Neural progenitor cell (in vitro differentiated cells): ENCODE results near the gene APOD. TPM values are rescaled to one million over a fixed set of nuclear protein-coding genes. Genes with fewer than 3 reads are reported as not detected.

ENCODE experiments used
- DNase-seq: peaks from one replicate; pipeline ENCODE4 v3.0.0-alpha.2; 2016; ENCODE audit warnings: low spot score
- H2AFZ ChIP-seq: fragments of 200-600 bp; sonication (generic); replicated peaks from 2 replicates; pipeline ENCODE4 v1.6.1; 2016; ENCODE audit warnings: antibody characterized with exemption
- H3F3A ChIP-seq: fragments of 200-600 bp; sonication (generic); 2 replicates; pipeline ENCODE4 v1.6.1; 2016; ENCODE audit warnings: antibody characterized with exemption, low read depth
- H3K27ac ChIP-seq: fragments of 200-600 bp; sonication (generic); 2 replicates; pipeline ENCODE4 v1.5.1; 2016; ENCODE audit warnings: mild to moderate bottlenecking
- H3K27me3 ChIP-seq: fragments of 200-600 bp; sonication (generic); 2 replicates; pipeline ENCODE4 v1.6.1; 2016; ENCODE audit warnings: mild to moderate bottlenecking, moderate library complexity
- H3K36me3 ChIP-seq: fragments of 200-600 bp; sonication (generic); 2 replicates; pipeline ENCODE4 v1.5.1; 2016
- H3K4me1 ChIP-seq: fragments of 200-600 bp; sonication (generic); 2 replicates; pipeline ENCODE4 v1.6.1; 2016; ENCODE audit warnings: mixed run types
- H3K4me2 ChIP-seq: fragments of 200-600 bp; sonication (generic); 2 replicates; pipeline ENCODE4 v1.6.1; 2016
- H3K4me3 ChIP-seq: fragments of 200-600 bp; sonication (generic); 2 replicates; pipeline ENCODE4 v1.5.1; 2016
- H3K79me2 ChIP-seq: fragments of 200-600 bp; sonication (generic); 2 replicates; pipeline ENCODE4 v1.6.1; 2016; ENCODE audit warnings: low read depth
- H3K9ac ChIP-seq: fragments of 200-600 bp; sonication (generic); 2 replicates; pipeline ENCODE4 v1.6.1; 2016
- H3K9me3 ChIP-seq: fragments of 200-600 bp; sonication (generic); 2 replicates; pipeline ENCODE4 v1.5.1; 2016; ENCODE audit warnings: low read depth
- H4K20me1 ChIP-seq: fragments of 200-600 bp; sonication (generic); 2 replicates; pipeline ENCODE4 v1.6.1; 2016; ENCODE audit warnings: low read depth
- H3K27ac Mint-ChIP-seq: 3 replicates; pipeline ENCODE4 v1.8.0; 2021; ENCODE audit warnings: mixed read lengths
- H3K27me3 Mint-ChIP-seq: 2 replicates; pipeline ENCODE4 v1.8.0; 2022; ENCODE audit warnings: low read depth, mild to moderate bottlenecking, inconsistent platforms, moderate library complexity, mixed read lengths; ENCODE audit not compliant: insufficient read depth
- H3K36me3 Mint-ChIP-seq: 3 replicates; pipeline ENCODE4 v1.8.0; 2021; ENCODE audit warnings: mixed read lengths
- H3K4me1 Mint-ChIP-seq: 3 replicates; pipeline ENCODE4 v1.8.0; 2021; ENCODE audit warnings: mixed read lengths
- H3K4me3 Mint-ChIP-seq: 3 replicates; pipeline ENCODE4 v1.8.0; 2021; ENCODE audit warnings: mild to moderate bottlenecking, moderate library complexity, mixed read lengths
- H3K9me3 Mint-ChIP-seq: 3 replicates; pipeline ENCODE4 v1.8.0; 2020; ENCODE audit warnings: mixed read lengths
- CTCF ChIP-seq: fragments of 200-600 bp; sonication (generic); IDR thresholded peaks from 2 replicates; pipeline ENCODE4 v1.5.1; 2017; ENCODE audit warnings: antibody characterized with exemption, mild to moderate bottlenecking
- EZH2 ChIP-seq: fragments of 200-600 bp; sonication (generic); IDR thresholded peaks from 2 replicates; pipeline ENCODE4 v1.6.1; 2017; ENCODE audit warnings: antibody characterized with exemption, mild to moderate bottlenecking, moderate library complexity
- EZH2phosphoT487 ChIP-seq: fragments of 200-600 bp; sonication (generic); IDR thresholded peaks from 2 replicates; pipeline ENCODE4 v1.6.1; 2017; ENCODE audit warnings: antibody characterized with exemption
- total RNA-seq: library from RNA; depleted of rRNA; stranded (reverse); fragments of >200 nt; gene quantifications from 2 replicates; pipeline ENCODE4 v1.2.3, GENCODE V29; 2015; ENCODE audit warnings: low replicate concordance

The APOD gene
- total RNA-seq, 1 donor from 2014 or later = not detected

- no peak for DNase-seq
- no peak overlapping the region for H3K4me3 Mint-ChIP-seq
Observed at GRCh38 chr3:195577645-195578177, 6.0 kb downstream of the APOD start.

DNA sequence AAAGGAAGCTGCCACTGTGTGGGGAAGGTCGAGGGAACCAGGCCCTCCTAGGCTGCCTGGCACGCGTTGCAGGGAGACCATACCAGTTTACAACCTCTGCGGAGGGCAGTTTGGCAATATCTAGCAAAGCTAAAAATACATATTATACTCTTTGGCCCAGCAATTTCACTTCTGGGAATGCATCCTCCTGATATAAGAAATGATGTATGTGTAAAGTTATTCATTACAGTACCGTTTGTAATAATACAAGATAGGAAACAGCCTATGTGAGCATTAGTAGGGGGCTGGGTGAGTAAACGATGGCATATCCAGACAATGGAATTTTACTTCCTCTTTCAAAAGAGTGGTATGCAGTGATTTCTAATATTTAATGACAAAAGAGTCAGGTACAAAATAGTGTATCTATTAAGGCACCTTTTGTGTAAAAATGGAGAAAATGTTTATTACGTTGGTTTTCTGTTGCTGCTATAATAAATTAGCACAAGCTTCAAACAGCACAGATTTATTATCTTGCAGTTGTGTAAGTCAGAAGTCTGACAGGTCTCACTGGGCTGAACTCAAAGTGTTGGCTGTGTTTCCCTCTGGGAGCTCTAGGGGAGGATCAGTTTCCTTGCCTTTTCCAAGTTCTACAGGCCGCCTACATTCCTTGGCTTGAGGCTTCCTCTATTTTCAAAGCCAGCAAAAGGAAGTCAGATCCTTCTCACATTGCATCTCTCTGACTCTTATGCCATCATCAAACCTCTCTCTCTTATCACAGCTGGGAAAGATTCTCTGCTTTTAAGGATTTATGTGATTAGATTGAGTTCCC is 9.0 kb downstream of the APOD start:
- Histone ChIP-seq H2AFZ (no peak overlapping the region), H4K20me1 (no peaks in the 10 kb centered on the region), H3F3A (no peaks in the 10 kb centered on the region), H3K27me3 (no peaks in the 10 kb centered on the region), H3K4me2 (no peak overlapping the region), H3K79me2 (no peaks in the 10 kb centered on the region), H3K36me3 (no peaks in the 10 kb centered on the region), H3K9ac (no peak overlapping the region), H3K4me3 (no peak overlapping the region), H3K9me3 (no peaks in the 10 kb centered on the region), H3K27ac (no peak overlapping the region), H3K4me1 (no peaks in the 10 kb centered on the region)
- no peaks in the 10 kb centered on the region for H3K36me3 Mint-ChIP-seq
- H3K4me3 Mint-ChIP-seq = no peak overlapping the region
- H3K4me1 Mint-ChIP-seq = no peaks in the 10 kb centered on the region
- peaks cover 3% of the 10 kb centered on the region for H3K9me3 Mint-ChIP-seq
- H3K27me3 Mint-ChIP-seq = no peaks in the 10 kb centered on the region
- no peak for DNase-seq
- TF ChIP-seq EZH2phosphoT487 (no peak), EZH2 (no peak), CTCF (no peak)
- H3K27ac Mint-ChIP-seq = no peak overlapping the region

More at GRCh38 chr3:195577645-195578177, 6.0 kb downstream of the APOD start:
- Mint-ChIP-seq H3K36me3 (no peaks in the 10 kb centered on the region), H3K9me3 (peaks cover 3% of the 10 kb centered on the region), H3K27me3 (peaks cover 8% of the 10 kb centered on the region), H3K4me1 (peaks cover 5% of the 10 kb centered on the region), H3K27ac (no peak overlapping the region)
- Histone ChIP-seq H3K27ac (no peak overlapping the region), H4K20me1 (no peaks in the 10 kb centered on the region), H3K4me3 (no peak overlapping the region), H3K9me3 (no peaks in the 10 kb centered on the region), H3K27me3 (no peaks in the 10 kb centered on the region), H3K36me3 (no peaks in the 10 kb centered on the region), H3K79me2 (no peaks in the 10 kb centered on the region), H3K4me2 (no peak overlapping the region), H3F3A (no peaks in the 10 kb centered on the region), H3K4me1 (no peaks in the 10 kb centered on the region), H3K9ac (no peak overlapping the region), H2AFZ (no peak overlapping the region)
- TF ChIP-seq EZH2 (no peak), CTCF (no peak), EZH2phosphoT487 (no peak)

- H3K36me3 ChIP-seq = no peaks in the 10 kb centered on the region
- H2AFZ ChIP-seq = no peak overlapping the region
- H3K27ac ChIP-seq = no peak overlapping the region
- TF ChIP-seq EZH2 = no peak
- TF ChIP-seq EZH2phosphoT487 = no peak
- no peak for TF ChIP-seq CTCF
- no peak overlapping the region for H3K27ac Mint-ChIP-seq
- H3K4me1 ChIP-seq = no peaks in the 10 kb centered on the region
- no peak for DNase-seq
- H3K36me3 Mint-ChIP-seq = no peaks in the 10 kb centered on the region
- no peaks in the 10 kb centered on the region for H4K20me1 ChIP-seq
- no peak overlapping the region for H3K4me2 ChIP-seq
- H3K4me3 ChIP-seq = no peak overlapping the region
- peaks cover 3% of the 10 kb centered on the region for H3K9me3 Mint-ChIP-seq
- H3K27me3 ChIP-seq = no peaks in the 10 kb centered on the region
- no peaks in the 10 kb centered on the region for H3F3A ChIP-seq
- H3K4me1 Mint-ChIP-seq = no peaks in the 10 kb centered on the region
- H3K9me3 ChIP-seq = no peaks in the 10 kb centered on the region
- no peaks in the 10 kb centered on the region for H3K27me3 Mint-ChIP-seq
- no peaks in the 10 kb centered on the region for H3K79me2 ChIP-seq
- H3K9ac ChIP-seq = no peak overlapping the region
- peak overlapping the region; percentile 12 for H3K4me3 Mint-ChIP-seq
Observed at GRCh38 chr3:195573611-195574496, 9.9 kb downstream of the APOD start.
